ENCODE data around the gene IL16.
"Not testable (repeated sequence)": the region's sequence is repeated elsewhere in the genome, so short reads cannot be mapped to it uniquely, and the experiment has no call there.

Gene IL16

GRCh38 chr15:81346611-81347010 is 149.9 kb downstream of the IL16 start:
- Histone ChIP-seq H3K36me3 (ENCODE audit: insufficient read depth, low read length) (no peaks in the 10 kb centered on the region), H3K4me3 (ENCODE audit: low read length) (no peak overlapping the region)
- 84% methylated on average over 2 of the region's 2 CpGs for WGBS

DNA sequence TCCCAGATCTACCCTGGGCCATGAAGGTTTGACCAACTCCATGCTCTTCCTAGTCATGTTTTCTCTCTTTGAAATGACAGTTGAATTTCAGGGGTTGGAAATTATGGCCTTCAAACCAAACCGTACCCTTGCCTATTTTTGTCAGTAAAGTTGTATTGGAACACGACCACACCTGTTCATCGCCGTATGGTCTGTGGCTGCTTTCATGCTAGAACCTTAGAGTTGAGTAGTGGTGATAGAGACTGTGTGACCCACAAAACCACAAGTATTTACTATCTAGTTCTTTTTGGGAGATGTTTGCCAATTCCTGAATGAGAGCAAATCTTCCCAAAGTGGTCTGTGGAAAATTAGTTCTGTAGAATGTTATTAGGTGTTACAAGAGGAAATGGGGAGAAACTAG is 151.2 kb downstream of the IL16 start:
- no peak overlapping the region for H3K4me3 ChIP-seq (ENCODE audit: low read length)
- H3K36me3 ChIP-seq (ENCODE audit: insufficient read depth, low read length) = no peaks in the 10 kb centered on the region
- H3K27me3 ChIP-seq (ENCODE audit: insufficient read depth, low read length) = no peaks in the 10 kb centered on the region
- H3K9me3 ChIP-seq (ENCODE audit: insufficient read depth, low read depth, low read length) = no peaks in the 10 kb centered on the region
- H3K27ac ChIP-seq (ENCODE audit: low read depth, low read length) = no peak overlapping the region
- H3K9ac ChIP-seq (ENCODE audit: low read depth, low read length) = no peak overlapping the region
- WGBS = 96% methylated on average over 4 of the region's 4 CpGs
- H3K4me1 ChIP-seq (ENCODE audit: insufficient read depth, low read length) = no peaks in the 10 kb centered on the region

More at GRCh38 chr15:81346611-81347010, 149.9 kb downstream of the IL16 start:
- Histone ChIP-seq H3K27me3 (ENCODE audit: insufficient read depth, low read length) (no peaks in the 10 kb centered on the region), H3K4me1 (ENCODE audit: insufficient read depth, low read length) (no peaks in the 10 kb centered on the region), H3K9ac (ENCODE audit: low read depth, low read length) (no peak overlapping the region), H3K27ac (ENCODE audit: low read depth, low read length) (no peak overlapping the region), H3K9me3 (ENCODE audit: insufficient read depth, low read depth, low read length) (no peaks in the 10 kb centered on the region)

DNA sequence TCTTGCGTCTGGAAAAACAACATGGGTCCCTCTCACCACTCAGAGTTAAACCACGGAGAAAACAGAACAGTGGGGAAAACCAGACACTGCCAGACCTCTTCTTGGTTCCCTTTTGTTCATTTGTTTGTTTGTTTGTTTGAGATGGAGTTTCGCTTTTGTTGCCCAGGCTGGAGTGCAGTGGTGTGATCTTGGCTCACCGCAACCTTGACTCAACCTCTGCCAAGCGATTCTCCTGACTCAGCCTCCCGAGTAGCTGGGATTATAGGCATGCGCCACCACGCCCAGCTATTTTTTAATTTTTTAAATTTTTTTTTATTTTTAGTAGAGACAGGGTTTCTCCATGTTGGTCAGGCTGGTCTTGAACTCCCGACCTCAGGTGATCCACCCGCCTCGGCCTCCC is 152.0 kb downstream of the IL16 start:
- not testable (repeated sequence) for H3K27me3 ChIP-seq (ENCODE audit: insufficient read depth, low read length); H3K9me3 ChIP-seq (ENCODE audit: insufficient read depth, low read depth, low read length); H3K36me3 ChIP-seq (ENCODE audit: insufficient read depth, low read length); H3K4me3 ChIP-seq (ENCODE audit: low read length); H3K4me1 ChIP-seq (ENCODE audit: insufficient read depth, low read length); H3K27ac ChIP-seq (ENCODE audit: low read depth, low read length); H3K9ac ChIP-seq (ENCODE audit: low read depth, low read length)
- 94% methylated on average over 10 of the region's 11 CpGs for WGBS

DNA sequence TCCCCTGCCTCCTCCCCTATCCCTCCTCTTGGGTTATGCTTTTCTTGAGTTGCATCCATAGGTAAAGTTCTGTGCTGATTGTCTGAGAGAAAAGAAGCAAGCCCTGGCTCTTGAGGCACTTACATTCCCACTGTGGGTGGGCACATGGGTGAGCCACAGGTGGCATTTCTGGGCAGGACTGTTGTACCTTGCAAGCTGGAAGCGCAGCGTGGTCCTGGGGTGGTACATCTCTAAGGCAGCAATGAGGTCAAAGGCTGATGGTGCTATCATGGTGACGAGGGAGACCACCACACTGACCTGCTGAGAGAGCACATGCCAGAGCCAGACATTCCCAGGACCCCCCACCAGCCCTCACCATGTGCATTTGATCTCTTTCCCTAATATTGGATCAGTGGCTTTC is 152.6 kb downstream of the IL16 start:
- Histone ChIP-seq H3K27me3 (ENCODE audit: insufficient read depth, low read length) (no peaks in the 10 kb centered on the region), H3K4me3 (ENCODE audit: low read length) (no peak overlapping the region), H3K36me3 (ENCODE audit: insufficient read depth, low read length) (no peaks in the 10 kb centered on the region), H3K9ac (ENCODE audit: low read depth, low read length) (no peak overlapping the region), H3K4me1 (ENCODE audit: insufficient read depth, low read length) (no peaks in the 10 kb centered on the region), H3K27ac (ENCODE audit: low read depth, low read length) (no peak overlapping the region), H3K9me3 (ENCODE audit: insufficient read depth, low read depth, low read length) (no peaks in the 10 kb centered on the region)
- 95% methylated on average over 3 of the region's 3 CpGs for WGBS

- Histone ChIP-seq H3K36me3 (ENCODE audit: insufficient read depth, low read length) (no peaks in the 10 kb centered on the region), H3K9ac (ENCODE audit: low read depth, low read length) (no peak overlapping the region), H3K9me3 (ENCODE audit: insufficient read depth, low read depth, low read length) (no peaks in the 10 kb centered on the region), H3K27me3 (ENCODE audit: insufficient read depth, low read length) (no peaks in the 10 kb centered on the region), H3K27ac (ENCODE audit: low read depth, low read length) (no peak overlapping the region), H3K4me3 (ENCODE audit: low read length) (no peak overlapping the region), H3K4me1 (ENCODE audit: insufficient read depth, low read length) (peaks cover 5% of the 10 kb centered on the region; the same call in 1 of the 2 replicates)
- whole genome bisulfite sequencing = 93% methylated on average over 5 of the region's 5 CpGs
Measured at GRCh38 chr15:81351651-81352050, 155.0 kb downstream of the IL16 start.

DNA sequence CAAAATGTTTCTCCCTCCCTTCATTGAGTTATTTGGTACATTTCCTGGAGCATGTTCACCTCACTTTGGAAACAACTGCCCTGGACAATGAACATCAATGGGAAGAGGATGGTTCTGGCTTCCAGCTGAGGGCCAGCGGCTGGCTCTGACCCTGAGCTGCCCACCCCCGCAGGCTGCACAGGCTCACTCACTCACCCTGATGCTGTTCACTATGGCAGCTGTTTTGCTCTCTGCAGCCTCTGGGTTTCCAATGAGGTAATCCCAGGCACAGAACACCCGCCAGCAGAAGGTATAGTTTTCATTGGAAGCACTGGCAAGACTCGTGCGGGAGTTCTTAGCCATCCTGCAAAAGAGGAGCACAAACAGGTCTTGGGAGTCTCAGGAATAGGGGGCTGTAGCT is 159.6 kb downstream of the IL16 start:
- no peak overlapping the region for H3K4me3 ChIP-seq (ENCODE audit: low read length)
- no peak overlapping the region for H3K27ac ChIP-seq (ENCODE audit: low read depth, low read length)
- H3K36me3 ChIP-seq (ENCODE audit: insufficient read depth, low read length) = no peaks in the 10 kb centered on the region
- H3K4me1 ChIP-seq (ENCODE audit: insufficient read depth, low read length) = peaks cover 5% of the 10 kb centered on the region; the same call in 1 of the 2 replicates
- H3K9ac ChIP-seq (ENCODE audit: low read depth, low read length) = no peak overlapping the region
- no peaks in the 10 kb centered on the region for H3K9me3 ChIP-seq (ENCODE audit: insufficient read depth, low read depth, low read length)
- H3K27me3 ChIP-seq (ENCODE audit: insufficient read depth, low read length) = no peaks in the 10 kb centered on the region
- 84% methylated on average over 5 of the region's 5 CpGs for WGBS

DNA sequence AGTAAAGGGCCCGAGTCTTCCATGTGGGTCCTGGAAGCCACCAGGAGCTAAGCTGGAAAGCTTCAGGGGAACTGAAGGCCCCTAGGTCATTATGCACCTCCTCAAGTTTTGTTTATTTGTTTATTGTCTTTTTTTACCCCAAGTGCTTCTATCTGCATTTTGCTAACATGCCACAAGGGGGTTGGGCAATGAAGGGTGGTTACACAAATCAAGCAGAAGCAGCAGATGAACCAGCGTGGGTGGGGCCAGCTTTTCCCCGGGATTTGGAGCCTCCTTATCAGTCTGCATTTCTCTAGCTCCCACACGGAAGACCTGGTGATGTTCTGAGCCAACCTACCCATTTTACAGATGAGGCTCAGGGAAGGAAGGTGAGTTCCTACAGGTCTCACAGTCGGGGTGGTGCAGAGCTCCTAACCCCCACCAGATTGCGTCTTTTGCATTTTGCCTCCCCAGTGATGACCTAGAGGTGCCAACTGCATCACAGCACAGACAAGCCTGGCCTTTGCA is 160.6 kb downstream of the IL16 start:
- Histone ChIP-seq H3K36me3 (ENCODE audit: insufficient read depth, low read length) (no peaks in the 10 kb centered on the region), H3K4me1 (ENCODE audit: insufficient read depth, low read length) (peaks cover 5% of the 10 kb centered on the region; the same call in 1 of the 2 replicates), H3K27me3 (ENCODE audit: insufficient read depth, low read length) (no peaks in the 10 kb centered on the region), H3K27ac (ENCODE audit: low read depth, low read length) (no peak overlapping the region), H3K4me3 (ENCODE audit: low read length) (no peak overlapping the region), H3K9me3 (ENCODE audit: insufficient read depth, low read depth, low read length) (no peaks in the 10 kb centered on the region), H3K9ac (ENCODE audit: low read depth, low read length) (no peak overlapping the region)
- WGBS = 82% methylated on average over 6 of the region's 6 CpGs

DNA sequence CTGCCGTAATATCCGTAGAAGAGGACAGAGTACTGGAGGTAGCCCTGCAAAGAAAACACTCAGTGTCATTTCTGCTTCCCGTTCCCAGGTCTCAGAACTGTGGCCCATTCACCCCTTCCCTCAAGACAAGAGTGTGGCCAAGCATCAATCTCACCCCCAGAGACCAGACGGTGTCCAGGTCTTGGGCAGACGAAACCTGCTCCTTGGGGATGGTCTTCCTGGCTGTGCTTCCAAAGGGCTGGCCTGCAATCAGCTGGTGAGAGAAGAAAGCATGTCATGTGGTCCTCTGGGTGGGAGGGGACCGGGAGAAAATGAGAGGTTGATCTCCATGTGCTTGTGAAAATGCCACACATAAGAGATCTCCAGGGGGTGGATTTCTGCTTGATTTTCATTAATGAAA is 161.6 kb downstream of the IL16 start:
- H3K27ac ChIP-seq (ENCODE audit: low read depth, low read length) = no peak overlapping the region
- no peaks in the 10 kb centered on the region for H3K27me3 ChIP-seq (ENCODE audit: insufficient read depth, low read length)
- H3K4me3 ChIP-seq (ENCODE audit: low read length) = no peak overlapping the region
- H3K4me1 ChIP-seq (ENCODE audit: insufficient read depth, low read length) = peaks cover 5% of the 10 kb centered on the region; the same call in 1 of the 2 replicates
- 94% methylated on average over 6 of the region's 6 CpGs for WGBS
- H3K9me3 ChIP-seq (ENCODE audit: insufficient read depth, low read depth, low read length) = no peaks in the 10 kb centered on the region
- no peaks in the 10 kb centered on the region for H3K36me3 ChIP-seq (ENCODE audit: insufficient read depth, low read length)
- H3K9ac ChIP-seq (ENCODE audit: low read depth, low read length) = no peak overlapping the region

- Histone ChIP-seq H3K36me3 (ENCODE audit: insufficient read depth, low read length) (no peaks in the 10 kb centered on the region), H3K9ac (ENCODE audit: low read depth, low read length) (no peak overlapping the region), H3K9me3 (ENCODE audit: insufficient read depth, low read depth, low read length) (no peaks in the 10 kb centered on the region), H3K4me1 (ENCODE audit: insufficient read depth, low read length) (peaks cover 5% of the 10 kb centered on the region; the same call in 1 of the 2 replicates), H3K4me3 (ENCODE audit: low read length) (no peak overlapping the region), H3K27ac (ENCODE audit: low read depth, low read length) (no peak overlapping the region), H3K27me3 (ENCODE audit: insufficient read depth, low read length) (no peaks in the 10 kb centered on the region)
- WGBS = 84% methylated on average over 5 of the region's 5 CpGs
Measured at GRCh38 chr15:81360491-81360890, 163.8 kb downstream of the IL16 start.

- no peaks in the 10 kb centered on the region for H3K27me3 ChIP-seq (ENCODE audit: insufficient read depth, low read length)
- no peaks in the 10 kb centered on the region for H3K9me3 ChIP-seq (ENCODE audit: insufficient read depth, low read depth, low read length)
- no peaks in the 10 kb centered on the region for H3K36me3 ChIP-seq (ENCODE audit: insufficient read depth, low read length)
- H3K27ac ChIP-seq (ENCODE audit: low read depth, low read length) = no peak overlapping the region
- no peak overlapping the region for H3K9ac ChIP-seq (ENCODE audit: low read depth, low read length)
- no peaks in the 10 kb centered on the region for H3K4me1 ChIP-seq (ENCODE audit: insufficient read depth, low read length)
- WGBS = 91% methylated on average over 7 of the region's 7 CpGs
- H3K4me3 ChIP-seq (ENCODE audit: low read length) = no peak overlapping the region
Measured at GRCh38 chr15:81361891-81362290, 165.2 kb downstream of the IL16 start.

GRCh38 chr15:81362790-81363189 is 166.1 kb downstream of the IL16 start:
- Histone ChIP-seq H3K9me3 (ENCODE audit: insufficient read depth, low read depth, low read length) (no peaks in the 10 kb centered on the region), H3K27ac (ENCODE audit: low read depth, low read length) (no peak overlapping the region), H3K36me3 (ENCODE audit: insufficient read depth, low read length) (no peaks in the 10 kb centered on the region), H3K27me3 (ENCODE audit: insufficient read depth, low read length) (no peaks in the 10 kb centered on the region), H3K4me1 (ENCODE audit: insufficient read depth, low read length) (no peaks in the 10 kb centered on the region), H3K4me3 (ENCODE audit: low read length) (no peak overlapping the region), H3K9ac (ENCODE audit: low read depth, low read length) (no peak overlapping the region)
- WGBS = 86% methylated on average over 11 of the region's 11 CpGs

GRCh38 chr15:81363276-81363675 is 166.6 kb downstream of the IL16 start:
- WGBS = 83% methylated on average over 3 of the region's 3 CpGs
- H3K4me3 ChIP-seq (ENCODE audit: low read length) = no peak overlapping the region

More at GRCh38 chr15:81363276-81363675, 166.6 kb downstream of the IL16 start:
- H3K27me3 ChIP-seq (ENCODE audit: insufficient read depth, low read length) = no peaks in the 10 kb centered on the region
- no peaks in the 10 kb centered on the region for H3K36me3 ChIP-seq (ENCODE audit: insufficient read depth, low read length)
- H3K9ac ChIP-seq (ENCODE audit: low read depth, low read length) = no peak overlapping the region
- no peak overlapping the region for H3K27ac ChIP-seq (ENCODE audit: low read depth, low read length)
- no peaks in the 10 kb centered on the region for H3K4me1 ChIP-seq (ENCODE audit: insufficient read depth, low read length)
- H3K9me3 ChIP-seq (ENCODE audit: insufficient read depth, low read depth, low read length) = no peaks in the 10 kb centered on the region

Measured in HUES64 (cell line).